RWPE1 (cell line): ENCODE data around the gene HLA-B.

Experiments used
- CTCF ChIA-PET: fragments of 350-600 bp; sonication (Branson Sonifier 250); formaldehyde crosslinking; extraction: SDS; loops from one replicate; lab custom pipeline; 2021; lab: Yijun Ruan, JAX
- POLR2A ChIA-PET: fragments of 400-600 bp; formaldehyde crosslinking; extraction: SDS; loops from one replicate; lab custom pipeline; 2020; ENCODE audit warnings: antibody characterized with exemption; ENCODE audit not compliant: low non-redundant PET; lab: Yijun Ruan, JAX
- DNase-seq: peaks from one replicate; pipeline ENCODE4 v3.0.0; 2012; ENCODE audit warnings: low spot score
- H3K27ac ChIP-seq: fragments of 450-650 bp; 2 replicates; pipeline ENCODE4 v1.5.1; 2017
- CTCF ChIP-seq: fragments of 450-650 bp; conservative IDR thresholded peaks from 2 replicates; pipeline ENCODE4 v1.5.1; 2017; ENCODE audit warnings: low read depth, mild to moderate bottlenecking

HLA-B gene

GRCh38 chr6:31365864-31366263, 8.9 kb upstream of the HLA-B start:
- ChIA-PET POLR2A (no interaction called here), CTCF (interaction anchor here (0.7 to 3.6 kb wide), 6 partner anchors 15 to 215 kb away, joined by 3 to 33 read pairs (median 6); no protein-coding TSS in a partner anchor)
- no peak overlapping the region for H3K27ac ChIP-seq
- DNase-seq, result no peak
- TF ChIP-seq CTCF, result no peak

- ChIA-PET CTCF (interaction anchor here (0.6 kb wide), 2 partner anchors 9 to 146 kb away, joined by 3 read pairs; no protein-coding TSS in a partner anchor), POLR2A (no interaction called here)
- no peak for DNase-seq
- no peak for TF ChIP-seq CTCF
- no peak overlapping the region for H3K27ac ChIP-seq
These were observed 6.8 kb upstream of the HLA-B start for GRCh38 chr6:31363811-31364210.

- ChIA-PET POLR2A (no interaction called here), CTCF (interaction anchor here (0.8 kb wide), 1 partner anchor 207 kb away, joined by 4 read pairs; no protein-coding TSS in a partner anchor)
- no peak for TF ChIP-seq CTCF
- no peak overlapping the region for H3K27ac ChIP-seq
- no peak for DNase-seq
These were observed 5.8 kb upstream of the HLA-B start for GRCh38 chr6:31362751-31363150.

GRCh38 chr6:31359581-31359980, 2.6 kb upstream of the HLA-B start:
- no peak for TF ChIP-seq CTCF
- H3K27ac ChIP-seq, result no peak overlapping the region
- POLR2A ChIA-PET, result no interaction called here
- CTCF ChIA-PET, result interaction anchor here (0.6 kb wide), 3 partner anchors 7 to 162 kb away, joined by 3 to 4 read pairs (median 4); no protein-coding TSS in a partner anchor
- no peak for DNase-seq

GRCh38 chr6:31358302-31358701, 1.3 kb upstream of the HLA-B start:
- H3K27ac ChIP-seq, result no peak overlapping the region
- ChIA-PET CTCF (no interaction called here), POLR2A (no interaction called here)

GRCh38 chr6:31357886-31358285, 907 bp upstream of the HLA-B start:
- no peak overlapping the region for H3K27ac ChIP-seq
- CTCF ChIA-PET, result no interaction called here

More at GRCh38 chr6:31358302-31358701, 1.3 kb upstream of the HLA-B start:
- DNase-seq, result no peak
- no peak for TF ChIP-seq CTCF

More at GRCh38 chr6:31357886-31358285, 907 bp upstream of the HLA-B start:
- TF ChIP-seq CTCF, result no peak
- POLR2A ChIA-PET, result no interaction called here
- no peak for DNase-seq
